ENCODE data around the gene KAZALD1.

- TF ChIP-seq POLR2A (IDR thresholded peaks at IDR 0.05) (no peak), CTCF (IDR thresholded peaks at IDR 0.05) (no peak)
Measured at GRCh38 chr10:101080933-101081931, 19.4 kb downstream of the KAZALD1 start.
